Central memory CD8-positive, alpha-beta T cell (primary cell): ENCODE data around the gene CD3E.
A peak's percentile ranks its signal among the peaks of the same experiment; 100 is the strongest.

ENCODE experiments used
- ATAC-seq: fragments of 150-1000 bp; cut with Tn5 transposase; replicated peaks from 2 replicates; pipeline ENCODE4 v1.10.0; 2022; ENCODE audit warnings: mild to moderate bottlenecking, moderate FRiP score, moderate number of reproducible peaks; ENCODE audit not compliant: poor library complexity, severe bottlenecking; ENCODE audit errors: extremely low read depth
- DNase-seq, 2 donors: peaks; one replicate each; pipeline ENCODE4 v3.0.0; 2021; ENCODE audit warnings: low spot score in 2 of 2
- H3K27ac Mint-ChIP-seq: one replicate; pipeline ENCODE4 v1.8.0; 2022; ENCODE audit warnings: low read depth, mild to moderate bottlenecking, moderate library complexity, mixed read lengths
- H3K27me3 Mint-ChIP-seq: one replicate; pipeline ENCODE4 v1.8.0; 2022; ENCODE audit warnings: mixed read lengths
- H3K36me3 Mint-ChIP-seq: one replicate; pipeline ENCODE4 v1.8.0; 2022; ENCODE audit warnings: mild to moderate bottlenecking, moderate library complexity, mixed read lengths; ENCODE audit not compliant: insufficient read depth
- H3K4me1 Mint-ChIP-seq: one replicate; pipeline ENCODE4 v1.8.0; 2022; ENCODE audit warnings: mixed read lengths
- H3K4me3 Mint-ChIP-seq: one replicate; pipeline ENCODE4 v1.8.0; 2022; ENCODE audit warnings: mild to moderate bottlenecking, moderate library complexity, mixed read lengths
- H3K9me3 Mint-ChIP-seq: one replicate; pipeline ENCODE4 v1.8.0; 2022; ENCODE audit warnings: mixed read lengths

Gene CD3E

GRCh38 chr11:118304568-118305248 lies at the start of gene CD3E:
Gene CD3E, plus strand, starts transcription at chr11:118304730. Its CDS starts 223 bp downstream, at chr11:118304953.
- Mint-ChIP-seq H3K4me1 (peaks cover 67% of the 10 kb centered on the region), H3K9me3 (no peaks in the 10 kb centered on the region), H3K4me3 (peak within 1 kb of the TSS; percentile 97), H3K36me3 (peaks cover 40% of the 10 kb centered on the region), H3K27me3 (no peaks in the 10 kb centered on the region), H3K27ac (peak within 1 kb of the TSS; percentile 98)
- DNase-seq (peak; percentile 39 to 61), ATAC-seq (peak; percentile 75)

DNA sequence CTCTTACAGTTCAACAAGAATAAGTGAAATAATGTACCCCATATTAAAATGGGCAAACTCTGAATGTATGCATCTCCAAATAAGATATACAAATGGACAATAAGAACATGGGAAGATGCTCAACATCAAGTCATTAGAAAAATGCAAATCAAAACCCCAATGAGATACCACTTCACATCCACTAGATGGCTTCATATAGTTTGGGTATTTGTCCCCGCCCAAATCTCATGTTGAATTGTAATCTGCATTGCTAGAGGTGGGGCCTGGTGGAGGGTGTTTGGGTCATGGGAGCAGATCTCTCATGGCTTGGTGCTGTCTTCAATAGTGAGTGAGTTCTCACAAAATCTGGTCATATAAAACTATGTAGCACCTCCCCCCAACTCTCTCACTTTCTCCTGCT lies 46.1 kb upstream of the CD3E start:
- H3K4me1 Mint-ChIP-seq = no peaks in the 10 kb centered on the region
- no peak overlapping the region for H3K4me3 Mint-ChIP-seq
- no peak for ATAC-seq
- no peak for DNase-seq
- H3K27ac Mint-ChIP-seq = no peak overlapping the region
- peaks cover 19% of the 10 kb centered on the region for H3K27me3 Mint-ChIP-seq
- peaks cover 1% of the 10 kb centered on the region for H3K36me3 Mint-ChIP-seq
- no peaks in the 10 kb centered on the region for H3K9me3 Mint-ChIP-seq

DNA sequence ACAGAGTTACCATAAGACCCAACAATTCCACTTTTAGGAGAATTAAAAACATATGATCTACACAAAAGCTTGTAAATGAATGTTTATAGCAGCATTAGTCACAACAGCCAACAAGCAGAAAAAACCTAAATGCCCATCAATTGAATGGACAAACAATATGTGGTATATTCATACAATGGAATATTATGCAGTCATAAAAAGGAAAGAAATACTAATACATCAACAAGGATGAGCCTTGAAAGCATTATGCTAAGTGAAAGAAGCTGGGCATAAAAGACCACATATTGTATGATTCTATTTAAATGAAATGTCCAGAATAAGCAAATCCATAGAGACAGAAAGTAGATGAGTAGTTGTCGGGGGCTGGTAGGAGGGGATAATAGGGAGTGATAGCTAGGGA lies 45.4 kb upstream of the CD3E start:
- no peaks in the 10 kb centered on the region for H3K9me3 Mint-ChIP-seq
- peaks cover 26% of the 10 kb centered on the region for H3K27me3 Mint-ChIP-seq
- peaks cover 2% of the 10 kb centered on the region for H3K4me1 Mint-ChIP-seq
- no peak for ATAC-seq
- H3K4me3 Mint-ChIP-seq = no peak overlapping the region
- peaks cover 1% of the 10 kb centered on the region for H3K36me3 Mint-ChIP-seq
- no peak overlapping the region for H3K27ac Mint-ChIP-seq
- no peak for DNase-seq

- no peak overlapping the region for H3K4me3 Mint-ChIP-seq
- peak; percentile 65 for ATAC-seq
- peaks cover 6% of the 10 kb centered on the region for H3K4me1 Mint-ChIP-seq
- no peaks in the 10 kb centered on the region for H3K9me3 Mint-ChIP-seq
- H3K27me3 Mint-ChIP-seq = peaks cover 35% of the 10 kb centered on the region
- DNase-seq = no peak
- H3K27ac Mint-ChIP-seq = no peak overlapping the region
- H3K36me3 Mint-ChIP-seq = peaks cover 1% of the 10 kb centered on the region
Observed at GRCh38 chr11:118260353-118260752, 44.2 kb upstream of the CD3E start.

- no peak for ATAC-seq
- DNase-seq = no peak
- Mint-ChIP-seq H3K4me1 (peaks cover 6% of the 10 kb centered on the region), H3K4me3 (no peak overlapping the region), H3K36me3 (peaks cover 1% of the 10 kb centered on the region), H3K9me3 (no peaks in the 10 kb centered on the region), H3K27ac (no peak overlapping the region), H3K27me3 (peaks cover 35% of the 10 kb centered on the region)
Observed at GRCh38 chr11:118263112-118263511, 41.4 kb upstream of the CD3E start.

DNA sequence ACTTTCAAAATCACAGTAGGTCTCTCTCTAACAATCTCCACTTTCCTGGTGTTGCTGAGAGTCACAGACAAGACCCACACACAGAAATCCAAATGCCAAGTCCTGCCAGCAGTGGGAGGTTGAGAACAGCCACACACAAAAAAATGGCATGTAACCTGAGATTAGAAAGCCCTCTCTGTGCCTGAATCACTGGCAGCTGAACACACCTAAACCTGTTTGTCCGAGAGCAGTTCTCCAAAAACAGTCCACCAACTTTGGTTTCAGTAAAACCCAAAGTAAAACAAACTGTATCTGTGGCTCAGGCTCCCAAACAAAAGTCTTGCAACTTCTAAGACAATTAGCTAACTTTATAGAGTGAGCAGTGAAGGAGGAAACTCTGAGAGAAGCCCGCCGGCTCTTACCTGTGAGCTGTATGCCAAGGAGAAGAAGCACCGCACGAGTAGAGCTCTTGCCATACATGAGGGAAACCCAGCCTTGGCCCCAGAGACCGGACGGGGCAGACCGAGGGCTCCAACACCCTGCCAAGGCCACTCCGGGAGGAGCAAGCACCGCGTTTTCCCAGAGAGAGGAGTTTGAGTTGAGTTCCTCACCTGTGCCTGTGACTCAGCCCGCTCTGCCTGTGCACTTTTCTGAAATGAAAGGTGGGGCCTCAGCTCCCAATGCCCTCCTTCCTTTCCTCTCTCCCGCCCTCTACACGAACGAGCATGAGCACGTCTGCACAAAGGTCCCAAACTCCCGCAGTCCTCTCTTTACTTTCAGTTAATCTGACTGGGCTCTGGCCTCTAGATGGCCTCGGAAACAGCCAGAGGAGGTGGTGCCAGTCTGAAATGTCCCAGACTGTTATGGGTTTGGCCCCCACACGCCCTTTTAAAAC lies 40.6 kb upstream of the CD3E start, which contains the start of gene MPZL2:
TSS of gene MPZL2 (minus strand) at position 603 of the 874 bp plus-strand sequence. CDS start at position 459, 144 bp downstream.
- DNase-seq (no peak), ATAC-seq (peak; percentile 42)
- Mint-ChIP-seq H3K36me3 (peaks cover 1% of the 10 kb centered on the region), H3K4me3 (peak within 1 kb of the TSS; percentile 75), H3K27me3 (peaks cover 35% of the 10 kb centered on the region), H3K27ac (peak within 1 kb of the TSS; percentile 81), H3K9me3 (no peaks in the 10 kb centered on the region), H3K4me1 (peaks cover 6% of the 10 kb centered on the region)

DNA sequence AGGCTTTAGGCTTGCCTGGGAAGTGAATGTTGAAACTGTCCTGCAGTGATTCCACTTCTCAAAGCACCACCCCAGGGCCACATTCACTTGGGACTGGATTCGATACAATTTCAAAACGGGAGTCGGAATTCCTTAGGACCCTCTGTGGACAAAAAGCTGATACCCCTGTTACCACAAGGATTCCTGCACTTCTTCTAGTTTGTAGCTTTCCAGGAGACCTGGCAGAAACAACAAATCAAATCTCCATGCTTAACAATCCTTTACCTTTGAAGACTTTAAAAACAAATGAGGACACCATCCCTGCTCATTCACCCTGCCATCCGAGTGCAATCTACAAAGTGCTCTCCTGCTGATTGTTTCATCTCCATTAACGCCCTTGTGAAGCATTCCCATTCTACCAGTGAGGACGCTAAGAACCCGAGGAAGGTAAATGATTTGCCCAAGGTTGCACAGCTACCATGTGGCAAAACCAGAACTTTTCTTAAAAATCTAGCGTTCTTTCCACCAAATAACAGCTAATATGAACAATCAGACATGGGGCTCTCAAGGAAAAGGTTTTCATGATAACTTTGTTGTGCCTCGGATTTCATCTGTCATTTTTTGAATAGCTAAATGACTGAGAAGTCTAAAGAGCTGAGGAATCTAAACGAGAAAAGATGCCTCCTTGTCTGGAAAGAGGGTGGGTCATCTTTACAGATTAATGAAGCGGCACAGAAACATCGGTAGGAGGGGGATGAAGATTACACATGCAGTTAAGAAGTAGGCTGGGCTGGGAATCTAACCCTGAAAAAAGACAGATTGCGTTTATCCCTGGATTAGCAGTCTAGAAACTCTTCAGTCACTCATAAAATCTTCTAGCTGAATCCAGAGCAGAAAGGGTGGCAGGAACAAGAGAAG lies 39.7 kb upstream of the CD3E start:
- Mint-ChIP-seq H3K4me3 (peak overlapping the region; percentile 75), H3K4me1 (peaks cover 6% of the 10 kb centered on the region)

DNA sequence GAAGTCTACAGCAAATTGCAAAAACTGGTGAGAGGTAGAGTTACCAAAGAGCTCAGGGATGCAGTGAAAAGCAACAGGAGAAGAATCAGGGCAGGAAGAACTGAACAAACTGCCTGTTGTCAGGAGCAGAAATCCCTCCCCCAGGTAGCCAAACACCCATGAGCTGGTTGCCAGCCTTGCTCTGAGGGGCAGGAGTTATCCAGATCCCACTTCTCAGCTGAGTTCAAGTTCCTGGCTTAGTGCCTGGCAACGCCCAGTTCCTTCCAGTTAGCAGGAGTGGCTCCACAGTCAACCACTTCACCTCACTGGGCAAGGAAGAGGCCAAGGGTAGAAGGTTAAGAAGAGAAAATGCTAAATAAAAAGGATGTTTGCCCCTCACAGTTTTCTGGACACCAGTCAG lies 38.6 kb upstream of the CD3E start:
- peaks cover 35% of the 10 kb centered on the region for H3K27me3 Mint-ChIP-seq
- no peaks in the 10 kb centered on the region for H3K36me3 Mint-ChIP-seq
- DNase-seq = no peak
- H3K4me3 Mint-ChIP-seq = no peak overlapping the region
- ATAC-seq = no peak
- H3K27ac Mint-ChIP-seq = no peak overlapping the region
- H3K9me3 Mint-ChIP-seq = no peaks in the 10 kb centered on the region
- peaks cover 6% of the 10 kb centered on the region for H3K4me1 Mint-ChIP-seq

More for the DNA sequence above, 39.7 kb upstream of the CD3E start:
- DNase-seq (no peak), ATAC-seq (no peak)
- no peaks in the 10 kb centered on the region for H3K36me3 Mint-ChIP-seq
- H3K27ac Mint-ChIP-seq = peak overlapping the region; percentile 81
- H3K9me3 Mint-ChIP-seq = no peaks in the 10 kb centered on the region
- H3K27me3 Mint-ChIP-seq = peaks cover 35% of the 10 kb centered on the region

GRCh38 chr11:118267486-118267885 lies 37.0 kb upstream of the CD3E start:
- no peaks in the 10 kb centered on the region for H3K9me3 Mint-ChIP-seq
- H3K36me3 Mint-ChIP-seq = no peaks in the 10 kb centered on the region
- ATAC-seq (no peak), DNase-seq (no peak)
- H3K27me3 Mint-ChIP-seq = peaks cover 26% of the 10 kb centered on the region
- H3K4me1 Mint-ChIP-seq = peaks cover 6% of the 10 kb centered on the region
- H3K4me3 Mint-ChIP-seq = no peak overlapping the region
- no peak overlapping the region for H3K27ac Mint-ChIP-seq

DNA sequence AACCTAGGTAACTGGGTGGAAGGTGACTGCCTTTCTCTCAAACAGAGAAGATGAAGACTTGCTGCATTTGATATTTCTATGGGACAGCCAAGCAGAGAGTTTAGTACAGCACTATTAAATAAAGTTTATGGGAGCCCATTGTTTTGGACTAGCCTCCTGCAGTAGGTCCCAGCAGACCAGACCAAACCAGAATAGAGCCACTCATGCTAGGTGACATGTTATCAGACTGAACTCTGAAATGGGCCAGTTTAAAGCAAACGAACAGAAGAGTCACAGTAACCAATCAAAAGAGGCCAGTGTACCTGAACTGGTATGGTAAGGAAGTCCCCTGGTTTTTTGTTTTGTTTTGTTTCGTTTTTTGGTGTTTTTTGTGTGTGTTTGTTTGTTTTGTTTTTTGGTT lies 32.5 kb upstream of the CD3E start:
- no peaks in the 10 kb centered on the region for H3K36me3 Mint-ChIP-seq
- H3K4me1 Mint-ChIP-seq = no peaks in the 10 kb centered on the region
- no peak overlapping the region for H3K27ac Mint-ChIP-seq
- H3K4me3 Mint-ChIP-seq = no peak overlapping the region
- no peak for DNase-seq
- H3K27me3 Mint-ChIP-seq = no peaks in the 10 kb centered on the region
- no peak for ATAC-seq
- no peaks in the 10 kb centered on the region for H3K9me3 Mint-ChIP-seq

DNA sequence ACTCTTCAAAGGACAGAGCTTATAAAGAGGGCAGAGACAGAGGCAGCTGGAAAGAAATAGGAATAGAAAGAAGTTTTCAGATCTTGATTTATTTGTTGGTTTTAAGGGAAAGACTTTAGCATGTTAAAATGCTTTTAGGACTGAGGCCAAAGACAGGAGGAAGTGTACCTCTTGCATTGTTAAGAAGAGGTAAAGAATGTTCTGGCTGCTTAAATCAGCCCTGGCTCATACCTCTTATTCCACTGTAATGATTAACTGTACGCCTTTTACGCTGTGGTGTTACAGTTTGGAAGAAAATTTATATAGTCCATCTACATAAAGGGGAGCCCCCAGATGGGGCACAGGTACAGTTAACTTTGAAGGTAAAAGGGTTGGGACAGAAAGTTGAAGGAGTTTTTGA lies 30.3 kb upstream of the CD3E start:
- Mint-ChIP-seq H3K9me3 (no peaks in the 10 kb centered on the region), H3K4me3 (no peak overlapping the region), H3K36me3 (no peaks in the 10 kb centered on the region), H3K4me1 (no peaks in the 10 kb centered on the region), H3K27me3 (no peaks in the 10 kb centered on the region), H3K27ac (no peak overlapping the region)
- no peak for DNase-seq
- no peak for ATAC-seq

DNA sequence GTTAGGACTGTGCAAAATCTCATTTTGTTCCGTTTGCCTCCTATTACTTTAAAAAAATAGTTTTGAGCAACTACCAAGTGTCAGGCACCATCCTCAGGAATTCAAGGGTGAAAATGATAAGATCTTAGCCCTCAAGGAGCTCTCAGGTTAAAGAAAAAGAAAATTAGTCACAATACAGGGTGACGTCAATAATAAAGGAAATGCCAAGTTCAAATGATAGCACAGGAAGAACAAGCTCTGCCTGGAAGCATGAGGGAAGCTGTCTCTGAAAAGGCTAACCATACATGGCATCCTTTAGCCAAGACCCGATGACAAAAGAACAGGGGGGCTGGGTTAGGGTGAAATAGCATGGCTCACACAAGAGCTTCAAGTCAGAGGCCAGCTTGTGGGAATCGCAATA lies 29.4 kb upstream of the CD3E start:
- Mint-ChIP-seq H3K27ac (no peak overlapping the region), H3K27me3 (no peaks in the 10 kb centered on the region), H3K36me3 (no peaks in the 10 kb centered on the region), H3K4me1 (no peaks in the 10 kb centered on the region), H3K9me3 (no peaks in the 10 kb centered on the region), H3K4me3 (no peak overlapping the region)
- DNase-seq (no peak), ATAC-seq (no peak)
